AG04449 (cell line): ENCODE data around the gene CHAF1B.

Experiments
- CTCF ChIA-PET: fragments of 350-600 bp; formaldehyde crosslinking; extraction: SDS; loops from one replicate; lab custom pipeline; 2021; ENCODE audit warnings: antibody characterized with exemption; lab: Yijun Ruan, JAX
- POLR2A ChIA-PET: fragments of 400-600, 350-600 bp; formaldehyde crosslinking; extraction: SDS; loops from one replicate; lab custom pipeline; 2020; ENCODE audit warnings: antibody characterized with exemption, inconsistent platforms; lab: Yijun Ruan, JAX
- DNase-seq: peaks from one replicate; pipeline ENCODE4 v3.0.0-alpha.2; 2010; ENCODE audit warnings: low read depth, low spot score
- H3K4me3 ChIP-seq: 2 replicates; pipeline ENCODE4 v1.5.1; 2011; ENCODE audit warnings: low read depth, mild to moderate bottlenecking, control low read depth, low read length
- TF ChIP-seq, protein P1 (sequence below): IDR thresholded peaks from one replicate; pipeline ENCODE4 v1.5.1; 2011; ENCODE audit warnings: mild to moderate bottlenecking, moderate library complexity, low read length, control low read depth, inconsistent platforms; ENCODE audit not compliant: insufficient read depth; ENCODE audit errors: missing control alignments

The CHAF1B gene

DNA sequence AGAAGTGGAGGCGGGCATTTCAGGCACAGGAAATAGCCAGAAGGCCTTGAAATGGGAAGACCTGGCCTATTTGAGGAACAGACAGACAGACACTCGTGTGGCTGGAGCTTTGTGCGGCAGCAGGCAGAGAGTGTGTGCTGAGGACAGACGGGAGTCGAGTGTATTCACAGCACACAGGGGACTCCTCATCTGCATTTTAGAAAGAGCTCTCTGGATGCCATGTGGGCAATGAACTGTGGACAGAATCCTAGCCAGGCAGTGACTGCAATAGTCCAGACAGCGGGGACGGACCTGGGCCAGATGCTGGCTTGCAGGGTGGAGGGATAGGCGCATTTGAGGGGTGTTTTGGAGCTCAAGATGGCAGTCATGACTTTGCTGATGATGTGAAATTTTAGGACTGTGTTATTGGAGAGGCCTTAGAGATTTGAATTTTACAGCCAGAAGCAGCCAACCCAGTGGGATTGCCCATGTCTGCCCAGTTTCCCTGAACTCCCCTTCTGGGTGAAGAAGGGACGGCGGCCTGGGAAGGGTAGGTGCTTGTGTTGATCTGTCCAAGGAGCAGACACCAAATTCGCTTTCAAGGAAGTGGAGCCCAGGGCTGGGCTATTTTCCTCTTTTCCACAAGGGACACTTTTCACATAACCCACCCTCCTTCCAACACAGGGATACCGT is 43.7 kb downstream of the CHAF1B start:
- CTCF ChIA-PET = interaction anchor here (0.9 to 3.5 kb wide), 7 partner anchors 9 to 496 kb away, joined by 3 to 28 read pairs (median 3); no protein-coding TSS in a partner anchor
- TF ChIP-seq, protein P1, sequence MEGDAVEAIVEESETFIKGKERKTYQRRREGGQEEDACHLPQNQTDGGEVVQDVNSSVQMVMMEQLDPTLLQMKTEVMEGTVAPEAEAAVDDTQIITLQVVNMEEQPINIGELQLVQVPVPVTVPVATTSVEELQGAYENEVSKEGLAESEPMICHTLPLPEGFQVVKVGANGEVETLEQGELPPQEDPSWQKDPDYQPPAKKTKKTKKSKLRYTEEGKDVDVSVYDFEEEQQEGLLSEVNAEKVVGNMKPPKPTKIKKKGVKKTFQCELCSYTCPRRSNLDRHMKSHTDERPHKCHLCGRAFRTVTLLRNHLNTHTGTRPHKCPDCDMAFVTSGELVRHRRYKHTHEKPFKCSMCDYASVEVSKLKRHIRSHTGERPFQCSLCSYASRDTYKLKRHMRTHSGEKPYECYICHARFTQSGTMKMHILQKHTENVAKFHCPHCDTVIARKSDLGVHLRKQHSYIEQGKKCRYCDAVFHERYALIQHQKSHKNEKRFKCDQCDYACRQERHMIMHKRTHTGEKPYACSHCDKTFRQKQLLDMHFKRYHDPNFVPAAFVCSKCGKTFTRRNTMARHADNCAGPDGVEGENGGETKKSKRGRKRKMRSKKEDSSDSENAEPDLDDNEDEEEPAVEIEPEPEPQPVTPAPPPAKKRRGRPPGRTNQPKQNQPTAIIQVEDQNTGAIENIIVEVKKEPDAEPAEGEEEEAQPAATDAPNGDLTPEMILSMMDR = no peak
- DNase-seq = no peak
- no peak overlapping the region for H3K4me3 ChIP-seq
- POLR2A ChIA-PET = interaction anchor here (0.6 to 4.1 kb wide), 5 partner anchors 9 to 49 kb away, joined by 3 to 33 read pairs (median 6); partner anchors contain the start of gene CLDN14

DNA sequence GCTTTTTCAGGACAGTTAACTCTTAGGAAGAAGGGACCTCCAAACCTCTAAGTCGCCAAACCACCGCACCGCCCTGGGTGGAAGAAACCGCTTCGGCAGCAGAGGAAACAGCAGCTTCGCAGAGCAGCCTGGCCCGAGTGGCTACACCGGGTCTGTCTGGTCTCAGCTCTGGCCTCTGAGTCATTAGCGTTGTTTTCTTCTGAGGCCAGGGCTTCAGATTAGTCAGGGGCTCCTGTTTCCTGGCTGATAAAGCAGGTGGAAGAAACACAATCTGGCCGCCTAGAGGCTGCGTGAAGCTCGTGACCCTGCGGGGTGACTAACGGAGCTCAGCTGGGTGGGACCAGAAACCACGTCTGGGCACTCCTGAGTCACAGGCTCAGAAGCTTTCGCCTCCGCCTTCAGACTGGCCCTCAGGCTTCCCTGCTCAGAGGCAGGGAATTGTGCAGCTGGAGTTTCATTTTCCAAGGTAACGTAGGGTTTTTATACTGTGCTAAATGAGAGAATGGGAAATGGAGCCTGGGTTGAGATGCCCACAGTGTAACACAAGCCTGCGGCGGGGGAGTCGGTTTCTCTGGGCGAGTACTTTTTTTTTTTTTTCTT is 44.9 kb downstream of the CHAF1B start:
- peak; percentile 91 for DNase-seq
- ChIA-PET CTCF (interaction anchor here (0.7 to 3.5 kb wide), 8 partner anchors 8 to 495 kb away, joined by 3 to 28 read pairs (median 4); no protein-coding TSS in a partner anchor), POLR2A (interaction anchor here (0.6 to 4.1 kb wide), 8 partner anchors 8 to 110 kb away, joined by 3 to 33 read pairs (median 4); partner anchors contain the start of genes CLDN14 and MORC3)
- TF ChIP-seq, protein P1 = peak; percentile 18
- peak overlapping the region; percentile 43 for H3K4me3 ChIP-seq

DNA sequence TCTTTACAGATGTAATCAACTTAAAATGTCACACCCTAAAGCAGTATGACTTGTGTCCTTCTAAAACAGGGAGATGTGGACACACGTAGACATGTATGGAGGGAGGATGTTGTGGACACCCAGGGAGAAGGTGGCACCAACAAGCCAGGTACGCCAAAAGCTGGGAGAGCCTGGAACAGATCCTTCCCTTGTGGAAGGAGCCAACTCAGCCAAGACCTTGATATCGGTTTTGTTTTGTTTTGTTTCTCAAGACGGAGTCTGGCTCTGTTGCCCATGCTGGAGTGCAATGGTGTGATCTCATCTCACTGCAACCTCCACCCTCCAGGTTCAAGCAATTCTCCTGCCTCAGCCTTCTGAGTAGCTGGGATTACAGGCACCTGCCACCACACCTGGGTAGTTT is 45.6 kb downstream of the CHAF1B start:
- ChIA-PET CTCF (interaction anchor here (2.1 to 3.5 kb wide), 2 partner anchors 9 to 11 kb away, joined by 8 to 28 read pairs; no protein-coding TSS in a partner anchor), POLR2A (interaction anchor here (1.5 to 4.1 kb wide), 3 partner anchors 43 to 111 kb away, joined by 6 to 33 read pairs (median 9); partner anchors contain the start of genes CLDN14 and MORC3)
- TF ChIP-seq, protein P1 = no peak
- DNase-seq = no peak
- H3K4me3 ChIP-seq = no peak overlapping the region

DNA sequence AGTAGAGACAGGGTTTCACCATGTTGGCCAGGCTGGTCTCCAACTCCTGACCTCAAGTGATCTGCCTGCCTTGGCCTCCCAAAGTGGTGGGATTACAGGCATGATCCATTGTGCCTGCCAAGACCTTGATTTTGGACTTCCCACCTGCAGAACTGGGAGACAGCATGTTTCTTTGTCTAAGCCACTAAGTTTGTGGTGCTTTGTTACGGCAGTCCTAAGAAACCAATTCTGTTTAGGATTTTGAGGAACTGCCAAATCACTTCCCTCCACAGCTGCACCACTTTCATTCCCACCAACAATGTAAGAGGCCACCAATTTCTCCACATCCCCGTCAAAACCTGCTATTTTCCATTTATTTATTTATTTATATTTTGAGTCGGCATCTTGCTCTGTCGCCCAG is 46.1 kb downstream of the CHAF1B start:
- H3K4me3 ChIP-seq = no peak overlapping the region
- DNase-seq = no peak
- TF ChIP-seq, protein P1 = no peak
- ChIA-PET POLR2A (interaction anchor here (4.1 kb wide), 1 partner anchor 47 kb away, joined by 33 read pairs; the partner anchor contains the start of gene CLDN14), CTCF (interaction anchor here (2.1 to 3.5 kb wide), 2 partner anchors 9 to 11 kb away, joined by 8 to 28 read pairs; no protein-coding TSS in a partner anchor)

DNA sequence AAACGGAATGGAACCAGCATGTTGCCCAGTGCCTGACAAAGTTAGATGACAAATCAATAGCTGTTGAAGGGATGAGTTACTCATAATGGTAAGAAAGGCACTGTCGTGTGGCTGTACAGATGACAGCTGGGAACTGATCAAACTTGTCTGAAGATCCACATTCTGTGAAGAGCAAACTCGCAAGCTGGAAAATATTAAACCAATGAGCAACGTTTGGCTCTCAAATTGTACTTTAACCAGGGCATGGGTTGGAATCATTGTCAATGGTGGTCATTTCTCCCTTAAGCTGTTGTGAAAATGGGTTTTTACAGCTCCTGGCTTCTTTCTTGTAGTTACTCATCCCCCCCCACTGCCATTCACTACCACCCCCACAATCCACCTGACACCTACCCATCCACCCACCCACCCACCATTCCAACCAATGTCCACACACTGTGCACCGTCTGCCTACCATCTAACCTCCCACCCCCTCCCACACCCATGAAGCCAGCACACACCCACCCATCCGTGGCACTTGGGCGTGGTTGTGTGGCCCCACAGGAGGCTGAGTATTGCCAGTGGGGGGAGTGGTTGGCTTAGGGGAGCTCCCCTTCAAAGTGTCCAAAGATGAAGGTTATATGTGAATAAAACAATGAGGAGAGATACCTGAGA is 48.0 kb downstream of the CHAF1B start:
- ChIA-PET POLR2A (no interaction called here), CTCF (interaction anchor here (0.8 to 2.5 kb wide), 5 partner anchors 11 to 484 kb away, joined by 3 to 13 read pairs (median 3); no protein-coding TSS in a partner anchor)
- TF ChIP-seq, protein P1 = no peak
- no peak for DNase-seq
- H3K4me3 ChIP-seq = no peak overlapping the region
